Measurements from ENCODE around the gene ACVR1B. TPM values are rescaled to one million over a fixed set of nuclear protein-coding genes. Genes with fewer than 3 reads are reported as not detected.
A peak's percentile ranks its signal among the peaks of the same experiment; 100 is the strongest.

Gene ACVR1B
- total and polyA plus RNA-seq, 9 of the 15 experiments (the other 6 are each of a cell fraction or from before 2014, with no cell fraction given) = 0.97 to 15.1 (median 6.8) TPM

- TF ChIP-seq FOXK1 (CRISPR knock-in tag; IDR thresholded peaks at IDR 0.05; ENCODE audit: borderline replicate concordance) (no peak), KDM5B (IDR thresholded peaks at IDR 0.05; ENCODE audit: insufficient replicate concordance, low read depth, low read length) (no peak), SAFB2 (IDR thresholded peaks at IDR 0.05; ENCODE audit: borderline replicate concordance, low read depth, low read length, severe bottlenecking) (no peak), MGA (IDR thresholded peaks at IDR 0.05) (peak; percentile 96), E2F6 (IDR thresholded peaks at IDR 0.05; ENCODE audit: borderline replicate concordance in 1 of 2, extremely low read depth in 1 of 2, insufficient read depth in 1 of 2, insufficient read length in 1 of 2, low read depth in 1 of 2, low read length in 1 of 2, poor library complexity in 1 of 2, severe bottlenecking in 1 of 2) (peak; percentile 72 to 86), ZFP1 (CRISPR knock-in tag; IDR thresholded peaks at IDR 0.05) (no peak), ZNF57 (CRISPR knock-in tag; IDR thresholded peaks at IDR 0.05) (no peak), ZNF449 (CRISPR knock-in tag; IDR thresholded peaks at IDR 0.05) (no peak), OTX1 (CRISPR knock-in tag; IDR thresholded peaks at IDR 0.05) (no peak), TAF15 (IDR thresholded peaks at IDR 0.05; ENCODE audit: low read depth, low read length) (no peak), MYNN (IDR thresholded peaks at IDR 0.05) (no peak), MYNN (CRISPR knock-in tag; IDR thresholded peaks at IDR 0.05) (no peak), KLF13 (tag; IDR thresholded peaks at IDR 0.05; ENCODE audit: borderline replicate concordance, low read depth) (no peak)
These were observed at the start of gene ACVR1B (continued) for GRCh38 chr12:51951199-51951842.
